HCT116 (cell line): ENCODE results near the gene STK32B. TPM values are rescaled to one million over a fixed set of nuclear protein-coding genes. Genes with fewer than 3 reads are reported as not detected.

ENCODE experiments used
- ATAC-seq: fragments of 200-7000 bp; cut with Tn5 transposase; 2 replicates; pipeline ENCODE4 v1.9.1; 2020; ENCODE audit warnings: mild to moderate bottlenecking, moderate library complexity
- BruUV-seq: library from RNA; stranded (reverse); fragments of 400-500 nt; replicated peaks from 2 replicates; lab custom pipeline; 2021; lab: Mats Ljungman, UMichigan
- CTCF ChIA-PET: fragments of 300-600 bp; sonication (Branson Sonifier 250); formaldehyde crosslinking; loops from one replicate; lab custom pipeline; 2021; ENCODE audit warnings: antibody characterized with exemption; lab: Charles Lee
- POLR2A ChIA-PET: fragments of 300-600, 350-600 bp; sonication (Branson Sonifier 250); formaldehyde crosslinking; loops from one replicate; lab custom pipeline; 2021; ENCODE audit warnings: antibody characterized with exemption; lab: Charles Lee
- RAD21 ChIA-PET, 2 experiments: fragments of 300-600 bp; sonication (Branson Sonifier 250); formaldehyde crosslinking; loops; one replicate each; lab custom pipeline; 2023; ENCODE audit warnings: low total read pairs in 2 of 2; ENCODE audit not compliant: uncharacterized antibody in 2 of 2, unreplicated experiment in 2 of 2, low non-redundant PET in 1 of 2; lab: Charles Lee
- DNase-seq: peaks from one replicate; pipeline ENCODE4 v3.0.0-alpha.2; 2010; ENCODE audit warnings: low read depth, low spot score
- H2AFZ ChIP-seq: fragments of 200-600 bp; shearing (Covaris generic), sonication (generic); 2 replicates; pipeline ENCODE4 v1.6.1; 2017; ENCODE audit warnings: low read depth, mixed run types, mixed read lengths, antibody characterized with exemption, low read length; ENCODE audit not compliant: poor library complexity, severe bottlenecking
- H3K27ac ChIP-seq: 2 replicates; pipeline ENCODE4 v1.5.1; 2012; ENCODE audit warnings: low read depth, low read length
- H3K27me3 ChIP-seq: fragments of 200-600 bp; sonication (generic); 2 replicates; pipeline ENCODE4 v1.6.1; 2016; ENCODE audit warnings: mixed run types, low read length, mixed read lengths; ENCODE audit not compliant: insufficient read depth
- H3K36me3 ChIP-seq, 2 experiments: fragments of 200-500 bp in 1 of 2; fragments of 200-600 bp in 1 of 2; sonication (Bioruptor generic) in 1 of 2; sonication (generic) in 1 of 2; 2 replicates each; pipeline versions ENCODE4 v1.5.1 to v1.6.1; 2014 to 2016; ENCODE audit warnings: low read length in 2 of 2, inconsistent platforms in 1 of 2, mixed read lengths in 1 of 2, mixed run types in 1 of 2; ENCODE audit not compliant: insufficient read depth in 2 of 2, control insufficient read depth in 1 of 2
- H3K4me1 ChIP-seq, 2 experiments: fragments of 200-600 bp in 1 of 2; sonication (generic) in 1 of 2; 2 replicates each; pipeline versions ENCODE4 v1.5.1 to v1.6.1; 2012 to 2017; ENCODE audit warnings: low read length in 2 of 2, inconsistent platforms in 1 of 2, mild to moderate bottlenecking in 1 of 2, mixed read lengths in 1 of 2, mixed run types in 1 of 2, moderate library complexity in 1 of 2; ENCODE audit not compliant: insufficient read depth in 2 of 2, control insufficient read depth in 1 of 2
- H3K4me2 ChIP-seq: fragments of 200-600 bp; sonication (generic); 2 replicates; pipeline ENCODE4 v1.6.1; 2017; ENCODE audit warnings: mixed run types, low read length, mixed read lengths
- H3K4me3 ChIP-seq, 2 experiments: fragments of 200-600 bp in 1 of 2; sonication (generic) in 1 of 2; replicated peaks in 1 of 2; 2 replicates each; pipeline ENCODE4 v1.5.1; 2011 to 2016; ENCODE audit warnings: low read length in 2 of 2, control low read depth in 1 of 2, low read depth in 1 of 2, mild to moderate bottlenecking in 1 of 2, mixed read lengths in 1 of 2, mixed run types in 1 of 2
- H3K79me2 ChIP-seq: fragments of 200-600 bp; sonication (generic); 2 replicates; pipeline ENCODE4 v1.6.1; 2017; ENCODE audit warnings: mild to moderate bottlenecking, mixed run types, low read length, moderate library complexity, mixed read lengths; ENCODE audit not compliant: insufficient read depth
- H3K9ac ChIP-seq: fragments of 200-600 bp; sonication (generic); 2 replicates; pipeline ENCODE4 v1.6.1; 2016; ENCODE audit warnings: low read length, mixed read lengths
- H3K9me2 ChIP-seq: fragments of 200-600 bp; sonication (generic), shearing (Covaris generic); 2 replicates; pipeline ENCODE4 v1.6.1; 2017; ENCODE audit warnings: mixed run types, mild to moderate bottlenecking, moderate library complexity; ENCODE audit not compliant: insufficient read depth
- H3K9me3 ChIP-seq, 2 experiments: fragments of 200-500 bp in 1 of 2; fragments of 200-600 bp in 1 of 2; sonication (Bioruptor generic) in 1 of 2; sonication (generic) in 1 of 2; 2 replicates each; pipeline ENCODE4 v1.6.1; 2014 to 2017; ENCODE audit warnings: low read length in 2 of 2, mixed read lengths in 2 of 2, inconsistent platforms in 1 of 2, low read depth in 1 of 2, mild to moderate bottlenecking in 1 of 2, mixed run types in 1 of 2, moderate library complexity in 1 of 2; ENCODE audit not compliant: control insufficient read depth in 1 of 2, insufficient read depth in 1 of 2
- H4K20me1 ChIP-seq: fragments of 200-600 bp; sonication (generic), shearing (Covaris generic); 2 replicates; pipeline ENCODE4 v1.6.1; 2017; ENCODE audit warnings: mixed run types, mild to moderate bottlenecking, moderate library complexity; ENCODE audit not compliant: insufficient read depth
- CBX3 ChIP-seq: IDR thresholded peaks from 2 replicates; pipeline ENCODE4 v1.6.1; 2012; ENCODE audit warnings: low read depth
- EGR1 ChIP-seq: IDR thresholded peaks from 2 replicates; pipeline ENCODE4 v1.6.1; 2012; ENCODE audit warnings: low read depth
- ELF1 ChIP-seq: IDR thresholded peaks from 2 replicates; pipeline ENCODE4 v1.6.1; 2012; ENCODE audit warnings: low read depth, borderline replicate concordance
- EZH2 ChIP-seq: fragments of 200-600 bp; sonication (generic); IDR thresholded peaks from 2 replicates; pipeline ENCODE4 v1.6.1; 2017; ENCODE audit warnings: antibody characterized with exemption, mixed run types
- EZH2phosphoT487 ChIP-seq: fragments of 200-600 bp; IDR thresholded peaks from 2 replicates; pipeline ENCODE4 v1.6.1; 2018; ENCODE audit warnings: antibody characterized with exemption, borderline replicate concordance
- FOSL1 ChIP-seq: IDR thresholded peaks from 2 replicates; pipeline ENCODE4 v1.6.1; 2012; ENCODE audit warnings: low read depth
- JUND ChIP-seq: IDR thresholded peaks from 2 replicates; pipeline ENCODE4 v1.6.1; 2012
- MAX ChIP-seq: IDR thresholded peaks from 2 replicates; pipeline ENCODE4 v1.6.1; 2012
- POLR2A ChIP-seq: IDR thresholded peaks from 2 replicates; pipeline ENCODE4 v1.7.0; 2011; ENCODE audit warnings: borderline replicate concordance; ENCODE audit not compliant: insufficient read depth, insufficient read length; ENCODE audit errors: extremely low read depth
- POLR2AphosphoS5 ChIP-seq: IDR thresholded peaks from 2 replicates; pipeline ENCODE4 v1.6.1; 2011; ENCODE audit warnings: mild to moderate bottlenecking, low read depth, low read length, moderate library complexity
- REST ChIP-seq: IDR thresholded peaks from 2 replicates; pipeline ENCODE4 v1.6.1; 2012; ENCODE audit warnings: low read depth
- SIN3A ChIP-seq: IDR thresholded peaks from 2 replicates; pipeline ENCODE4 v1.6.1; 2012; ENCODE audit warnings: low read depth
- TCF7L2 ChIP-seq: IDR thresholded peaks from 2 replicates; pipeline ENCODE4 v1.7.0; 2011; ENCODE audit warnings: borderline replicate concordance, inconsistent platforms; ENCODE audit not compliant: insufficient read depth, insufficient read length; ENCODE audit errors: extremely low read depth
- intact Hi-C: fragments of 100-400 bp; cut with micrococcal nuclease; formaldehyde crosslinking; loops from 2 replicates; pipeline ENCODE4 v1.10.0; 2022
- total RNA-seq: library from RNA; stranded (reverse); gene quantifications from one replicate; pipeline ENCODE4 v1.2.1, GENCODE V29; 2021; ENCODE audit not compliant: unreplicated experiment
- TF ChIP-seq, protein P1 (sequence below): IDR thresholded peaks from 2 replicates; pipeline ENCODE4 v1.6.1; 2011; ENCODE audit warnings: mild to moderate bottlenecking, low read length, moderate library complexity; ENCODE audit not compliant: insufficient replicate concordance; ENCODE audit errors: extremely low read depth

STK32B gene
- total RNA-seq, 1 experiment from 2014 or later = not detected

GRCh38 chr4:5143306-5143861 is 92.1 kb downstream of the STK32B start:
- no peak for TF ChIP-seq SIN3A
- TF ChIP-seq EGR1 = no peak
- no peak for TF ChIP-seq JUND
- no peak for TF ChIP-seq POLR2AphosphoS5
- no peak for TF ChIP-seq EZH2
- TF ChIP-seq EZH2phosphoT487 = no peak
- no peak for TF ChIP-seq POLR2A
- TF ChIP-seq, protein P1, sequence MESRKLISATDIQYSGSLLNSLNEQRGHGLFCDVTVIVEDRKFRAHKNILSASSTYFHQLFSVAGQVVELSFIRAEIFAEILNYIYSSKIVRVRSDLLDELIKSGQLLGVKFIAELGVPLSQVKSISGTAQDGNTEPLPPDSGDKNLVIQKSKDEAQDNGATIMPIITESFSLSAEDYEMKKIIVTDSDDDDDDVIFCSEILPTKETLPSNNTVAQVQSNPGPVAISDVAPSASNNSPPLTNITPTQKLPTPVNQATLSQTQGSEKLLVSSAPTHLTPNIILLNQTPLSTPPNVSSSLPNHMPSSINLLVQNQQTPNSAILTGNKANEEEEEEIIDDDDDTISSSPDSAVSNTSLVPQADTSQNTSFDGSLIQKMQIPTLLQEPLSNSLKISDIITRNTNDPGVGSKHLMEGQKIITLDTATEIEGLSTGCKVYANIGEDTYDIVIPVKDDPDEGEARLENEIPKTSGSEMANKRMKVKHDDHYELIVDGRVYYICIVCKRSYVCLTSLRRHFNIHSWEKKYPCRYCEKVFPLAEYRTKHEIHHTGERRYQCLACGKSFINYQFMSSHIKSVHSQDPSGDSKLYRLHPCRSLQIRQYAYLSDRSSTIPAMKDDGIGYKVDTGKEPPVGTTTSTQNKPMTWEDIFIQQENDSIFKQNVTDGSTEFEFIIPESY = no peak
- no peak for TF ChIP-seq TCF7L2
- TF ChIP-seq MAX = no peak
- TF ChIP-seq CBX3 = no peak
- no peak for TF ChIP-seq ELF1
- TF ChIP-seq FOSL1 = no peak
- TF ChIP-seq REST = no peak
- ATAC-seq (no peak), DNase-seq (no peak)
- CTCF ChIA-PET = no interaction called here
- no peaks in the 10 kb centered on the region for H3K4me1 ChIP-seq
- no peak overlapping the region for H3K4me3 ChIP-seq
- POLR2A ChIA-PET = no interaction called here
- H3K9me3 ChIP-seq = no peaks in the 10 kb centered on the region
- BruUV-seq = no TSS peak
- H3K36me3 ChIP-seq = no peaks in the 10 kb centered on the region
- no peak overlapping the region for H2AFZ ChIP-seq
- H3K27me3 ChIP-seq = peaks cover 28% of the 10 kb centered on the region
- H3K27ac ChIP-seq = no peak overlapping the region
- RAD21 ChIA-PET = no interaction called here
- H3K9me2 ChIP-seq = no peaks in the 10 kb centered on the region
- H3K79me2 ChIP-seq = no peaks in the 10 kb centered on the region
- intact Hi-C loops = loop anchor here (5.0 kb wide), 1 partner anchor 656 kb away; no protein-coding TSS in a partner anchor
- no peak overlapping the region for H3K4me2 ChIP-seq
- H3K9ac ChIP-seq = no peak overlapping the region
- H4K20me1 ChIP-seq = no peaks in the 10 kb centered on the region
